Eye (tissue), 1 donor: ENCODE results near the gene ZSWIM7.

Source experiments
- DNase-seq: peaks from one replicate; pipeline ENCODE4 v3.0.0-alpha.2; 2015

Gene ZSWIM7

GRCh38 chr17:15999141-15999973 is at the start of gene ZSWIM7, which contains the start of gene TTC19:
Gene ZSWIM7, minus strand, starts transcription at chr17:15999704. Its CDS starts 110 bp downstream, at chr17:15999594.
Gene TTC19, plus strand, starts transcription at chr17:15999824. Its CDS starts 25 bp downstream, at chr17:15999849.
- peak; percentile 98 for DNase-seq

GRCh38 chr17:16048811-16049449 is 49.4 kb upstream of the ZSWIM7 start:
- no peak for DNase-seq

GRCh38 chr17:16046966-16047365 is 47.5 kb upstream of the ZSWIM7 start:
- DNase-seq, result no peak

GRCh38 chr17:16044487-16044886 is 45.0 kb upstream of the ZSWIM7 start:
- no peak for DNase-seq

- no peak for DNase-seq
Measured at GRCh38 chr17:16040710-16041251, 41.3 kb upstream of the ZSWIM7 start.

GRCh38 chr17:16037636-16038035 is 38.1 kb upstream of the ZSWIM7 start:
- no peak for DNase-seq

GRCh38 chr17:16036261-16036660 is 36.8 kb upstream of the ZSWIM7 start:
- no peak for DNase-seq

GRCh38 chr17:16033729-16034349 is 34.3 kb upstream of the ZSWIM7 start:
- no peak for DNase-seq

- DNase-seq, result no peak
Measured at GRCh38 chr17:16027708-16028584, 28.4 kb upstream of the ZSWIM7 start.

- DNase-seq, result no peak
Measured at GRCh38 chr17:16026895-16027294, 27.4 kb upstream of the ZSWIM7 start.

- DNase-seq, result no peak
Measured at GRCh38 chr17:16025202-16025601, 25.7 kb upstream of the ZSWIM7 start.

- no peak for DNase-seq
Measured at GRCh38 chr17:16023881-16024280, 24.4 kb upstream of the ZSWIM7 start.

- DNase-seq, result no peak
Measured at GRCh38 chr17:16019347-16019746, 19.8 kb upstream of the ZSWIM7 start.

GRCh38 chr17:16013943-16014407 is 14.5 kb upstream of the ZSWIM7 start:
- peak; percentile 45 for DNase-seq

- DNase-seq, result no peak
Measured at GRCh38 chr17:16007439-16007838, 7.9 kb upstream of the ZSWIM7 start.

GRCh38 chr17:16005636-16006035 is 6.1 kb upstream of the ZSWIM7 start:
- no peak for DNase-seq

- DNase-seq, result no peak
Measured at GRCh38 chr17:16003841-16004240, 4.3 kb upstream of the ZSWIM7 start.

- no peak for DNase-seq
Measured at GRCh38 chr17:16002708-16003260, 3.3 kb upstream of the ZSWIM7 start.

- no peak for DNase-seq
Measured at GRCh38 chr17:16001226-16001897, 1.9 kb upstream of the ZSWIM7 start.

- DNase-seq, result peak; percentile 84
Measured at GRCh38 chr17:15999974-16000827, 697 bp upstream of the ZSWIM7 start.
